ENCODE results near the gene PRDX5. TPM values are rescaled to one million over a fixed set of nuclear protein-coding genes. Genes with fewer than 3 reads are reported as not detected.

Gene PRDX5
- total and polyA plus RNA-seq, 9 of the 15 experiments (the other 6 are each of a cell fraction or from before 2014, with no cell fraction given): 40.8 to 327 (median 204) TPM

DNA sequence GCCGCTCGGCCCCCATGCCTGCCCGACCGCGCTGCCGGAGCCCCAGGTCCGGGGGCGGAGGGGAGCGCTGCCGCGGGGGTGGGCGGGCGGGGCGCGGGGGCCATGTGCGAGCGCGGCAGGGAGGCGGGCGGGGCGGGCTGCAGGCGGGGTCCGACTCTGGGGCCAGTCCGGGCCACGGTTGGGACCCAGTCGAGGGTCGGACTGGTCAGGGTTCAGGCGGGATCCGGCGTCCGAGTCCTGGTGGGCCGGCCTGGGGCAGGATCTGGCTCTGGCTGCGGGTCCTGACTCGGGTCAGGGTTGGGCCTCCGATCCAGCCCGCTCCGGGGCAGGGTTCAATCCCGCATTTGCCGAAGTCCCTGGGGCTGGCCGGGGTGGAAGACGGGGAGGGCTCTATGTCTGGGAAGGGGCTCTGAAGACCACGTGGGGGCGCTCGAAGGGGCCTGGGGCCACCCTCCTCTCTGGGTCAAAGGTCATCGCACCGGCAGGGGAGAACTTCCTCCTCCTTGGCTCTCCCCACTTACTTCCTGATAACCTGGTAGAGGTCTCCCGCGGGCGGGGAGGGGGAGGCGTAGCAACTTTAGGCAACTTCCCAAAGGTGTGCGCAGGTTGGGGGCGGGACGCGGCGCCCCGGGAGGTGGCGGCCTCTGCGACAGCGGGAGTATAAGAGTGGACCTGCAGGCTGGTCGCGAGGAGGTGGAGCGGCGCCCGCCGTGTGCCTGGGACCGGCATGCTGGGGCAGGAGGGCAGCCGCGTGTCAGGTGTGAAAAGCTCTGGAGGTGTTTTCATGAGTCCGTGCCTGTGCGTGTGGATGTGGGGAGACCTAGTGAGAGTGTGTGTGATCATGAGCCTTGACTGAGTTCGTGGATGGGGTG, 12.0 kb upstream of the PRDX5 start (continued):
- no peak for TF ChIP-seq PURB (CRISPR knock-in tag; IDR thresholded peaks at IDR 0.05; ENCODE audit: low read depth)
- TF ChIP-seq, protein P1, sequence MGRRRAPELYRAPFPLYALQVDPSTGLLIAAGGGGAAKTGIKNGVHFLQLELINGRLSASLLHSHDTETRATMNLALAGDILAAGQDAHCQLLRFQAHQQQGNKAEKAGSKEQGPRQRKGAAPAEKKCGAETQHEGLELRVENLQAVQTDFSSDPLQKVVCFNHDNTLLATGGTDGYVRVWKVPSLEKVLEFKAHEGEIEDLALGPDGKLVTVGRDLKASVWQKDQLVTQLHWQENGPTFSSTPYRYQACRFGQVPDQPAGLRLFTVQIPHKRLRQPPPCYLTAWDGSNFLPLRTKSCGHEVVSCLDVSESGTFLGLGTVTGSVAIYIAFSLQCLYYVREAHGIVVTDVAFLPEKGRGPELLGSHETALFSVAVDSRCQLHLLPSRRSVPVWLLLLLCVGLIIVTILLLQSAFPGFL (CRISPR knock-in tag; IDR thresholded peaks at IDR 0.05): no peak
- TF ChIP-seq NFRKB (IDR thresholded peaks at IDR 0.05; ENCODE audit: low read depth): 0 out of 2 replicates have a peak, but pooled peaks have one; percentile 29
- no peak for TF ChIP-seq KLF1 (tag; IDR thresholded peaks at IDR 0.05)
- TF ChIP-seq, protein P2, sequence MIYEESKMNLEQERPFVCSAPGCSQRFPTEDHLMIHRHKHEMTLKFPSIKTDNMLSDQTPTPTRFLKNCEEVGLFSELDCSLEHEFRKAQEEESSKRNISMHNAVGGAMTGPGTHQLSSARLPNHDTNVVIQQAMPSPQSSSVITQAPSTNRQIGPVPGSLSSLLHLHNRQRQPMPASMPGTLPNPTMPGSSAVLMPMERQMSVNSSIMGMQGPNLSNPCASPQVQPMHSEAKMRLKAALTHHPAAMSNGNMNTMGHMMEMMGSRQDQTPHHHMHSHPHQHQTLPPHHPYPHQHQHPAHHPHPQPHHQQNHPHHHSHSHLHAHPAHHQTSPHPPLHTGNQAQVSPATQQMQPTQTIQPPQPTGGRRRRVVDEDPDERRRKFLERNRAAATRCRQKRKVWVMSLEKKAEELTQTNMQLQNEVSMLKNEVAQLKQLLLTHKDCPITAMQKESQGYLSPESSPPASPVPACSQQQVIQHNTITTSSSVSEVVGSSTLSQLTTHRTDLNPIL (CRISPR knock-in tag; IDR thresholded peaks at IDR 0.05): no peak
- no peak for TF ChIP-seq ZNF384 (IDR thresholded peaks at IDR 0.05; ENCODE audit: low read depth, low read length)
- no peak for TF ChIP-seq BCL6 (CRISPR knock-in tag; IDR thresholded peaks at IDR 0.05)
- TF ChIP-seq, protein P3, sequence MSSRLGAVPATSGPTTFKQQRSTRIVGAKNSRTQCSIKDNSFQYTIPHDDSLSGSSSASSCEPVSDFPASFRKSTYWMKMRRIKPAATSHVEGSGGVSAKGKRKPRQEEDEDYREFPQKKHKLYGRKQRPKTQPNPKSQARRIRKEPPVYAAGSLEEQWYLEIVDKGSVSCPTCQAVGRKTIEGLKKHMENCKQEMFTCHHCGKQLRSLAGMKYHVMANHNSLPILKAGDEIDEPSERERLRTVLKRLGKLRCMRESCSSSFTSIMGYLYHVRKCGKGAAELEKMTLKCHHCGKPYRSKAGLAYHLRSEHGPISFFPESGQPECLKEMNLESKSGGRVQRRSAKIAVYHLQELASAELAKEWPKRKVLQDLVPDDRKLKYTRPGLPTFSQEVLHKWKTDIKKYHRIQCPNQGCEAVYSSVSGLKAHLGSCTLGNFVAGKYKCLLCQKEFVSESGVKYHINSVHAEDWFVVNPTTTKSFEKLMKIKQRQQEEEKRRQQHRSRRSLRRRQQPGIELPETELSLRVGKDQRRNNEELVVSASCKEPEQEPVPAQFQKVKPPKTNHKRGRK (tag; IDR thresholded peaks at IDR 0.05): no peak
- TF ChIP-seq STAG1 (CRISPR knock-in tag; IDR thresholded peaks at IDR 0.05; ENCODE audit: borderline replicate concordance): no peak; the same call in 1 of the 2 replicates
- TF ChIP-seq CBX5 (IDR thresholded peaks at IDR 0.05; ENCODE audit: borderline replicate concordance, low read depth): no peak
- peak; percentile 27 for TF ChIP-seq JUND (IDR thresholded peaks at IDR 0.05; ENCODE audit: borderline replicate concordance, low read depth, low read length)
- no peak for TF ChIP-seq JUND (tag; IDR thresholded peaks at IDR 0.05; ENCODE audit: borderline replicate concordance, low read depth, low read length)
- TF ChIP-seq HOXB6 (CRISPR knock-in tag; IDR thresholded peaks at IDR 0.05; ENCODE audit: borderline replicate concordance): no peak
- no peak for TF ChIP-seq POLR3G (IDR thresholded peaks at IDR 0.05; ENCODE audit: extremely low read depth, insufficient read length, insufficient replicate concordance)
- TF ChIP-seq RBM22 (IDR thresholded peaks at IDR 0.05; ENCODE audit: low read depth, low read length, poor library complexity, severe bottlenecking): peak; percentile 64
- TF ChIP-seq, protein P4, sequence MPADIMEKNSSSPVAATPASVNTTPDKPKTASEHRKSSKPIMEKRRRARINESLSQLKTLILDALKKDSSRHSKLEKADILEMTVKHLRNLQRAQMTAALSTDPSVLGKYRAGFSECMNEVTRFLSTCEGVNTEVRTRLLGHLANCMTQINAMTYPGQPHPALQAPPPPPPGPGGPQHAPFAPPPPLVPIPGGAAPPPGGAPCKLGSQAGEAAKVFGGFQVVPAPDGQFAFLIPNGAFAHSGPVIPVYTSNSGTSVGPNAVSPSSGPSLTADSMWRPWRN (IDR thresholded peaks at IDR 0.05; ENCODE audit: low read depth): no peak
- TF ChIP-seq, protein P5, sequence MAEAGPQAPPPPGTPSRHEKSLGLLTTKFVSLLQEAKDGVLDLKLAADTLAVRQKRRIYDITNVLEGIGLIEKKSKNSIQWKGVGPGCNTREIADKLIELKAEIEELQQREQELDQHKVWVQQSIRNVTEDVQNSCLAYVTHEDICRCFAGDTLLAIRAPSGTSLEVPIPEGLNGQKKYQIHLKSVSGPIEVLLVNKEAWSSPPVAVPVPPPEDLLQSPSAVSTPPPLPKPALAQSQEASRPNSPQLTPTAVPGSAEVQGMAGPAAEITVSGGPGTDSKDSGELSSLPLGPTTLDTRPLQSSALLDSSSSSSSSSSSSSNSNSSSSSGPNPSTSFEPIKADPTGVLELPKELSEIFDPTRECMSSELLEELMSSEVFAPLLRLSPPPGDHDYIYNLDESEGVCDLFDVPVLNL (CRISPR knock-in tag; IDR thresholded peaks at IDR 0.05; ENCODE audit: low read depth): 0 out of 2 replicates have a peak, but pooled peaks have one; percentile 7
- peak; percentile 53; the same call in 1 of the 2 replicates for TF ChIP-seq TOE1 (IDR thresholded peaks at IDR 0.05; ENCODE audit: borderline replicate concordance)
- TF ChIP-seq TOE1 (CRISPR knock-in tag; IDR thresholded peaks at IDR 0.05; ENCODE audit: borderline replicate concordance, low read depth): no peak
- TF ChIP-seq, protein P6, sequence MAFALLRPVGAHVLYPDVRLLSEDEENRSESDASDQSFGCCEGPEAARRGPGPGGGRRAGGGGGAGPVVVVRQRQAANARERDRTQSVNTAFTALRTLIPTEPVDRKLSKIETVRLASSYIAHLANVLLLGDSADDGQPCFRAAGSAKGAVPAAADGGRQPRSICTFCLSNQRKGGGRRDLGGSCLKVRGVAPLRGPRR (CRISPR knock-in tag; IDR thresholded peaks at IDR 0.05): no peak
